Left cardiac atrium (tissue), 4 donors: ENCODE measurements around the gene IMPG1. TPM values are rescaled to one million over a fixed set of nuclear protein-coding genes. Genes with fewer than 3 reads are reported as not detected.
"Not testable (repeated sequence)": the region's sequence is repeated elsewhere in the genome, so short reads cannot be mapped to it uniquely, and the experiment has no call there.

Experiments used
- ATAC-seq, 2 donors: fragments of 200-7000 bp; cut with Tn5 transposase; one replicate each; pipeline ENCODE4 v1.9.1; 2020; ENCODE audit warnings: mild to moderate bottlenecking in 2 of 2, moderate library complexity in 2 of 2
- DNase-seq: peaks from one replicate; pipeline ENCODE4 v3.0.0-alpha.2; 2020
- intact Hi-C, 2 donors: fragments of 100-400 bp; cut with DNase I; formaldehyde crosslinking; loops; one replicate each; pipeline versions ENCODE4 v1.14.1 to v1.15.1; 2022 to 2023
- total RNA-seq, 2 donors: library from RNA; stranded (reverse); fragmentation: NEBNext Ultra II Directional; extraction: Animal tissue kit (Norgen Biotek cat#: 25700); gene quantifications; one replicate each; pipeline ENCODE4 v1.2.1, GENCODE V29; 2021
- donor health status: DM: no; HTN: yes; CAD: no.
- donor health status: DM: no; HTN: yes; CAD: no; lungs with severe emphysema.
- donor health status: DM: yes; HTN: yes; CAD: no.
- donor health status: Dilated cardiomyopathy.

The IMPG1 gene
- total RNA-seq, 2 donors from 2014 or later = not detected

- intact Hi-C loops = no loop called here
- ATAC-seq = no peak
Observed at GRCh38 chr6:75906871-75907270, 165.6 kb downstream of the IMPG1 start.

GRCh38 chr6:75905129-75905528 is 167.3 kb downstream of the IMPG1 start:
- intact Hi-C loops, DNase-seq, ATAC-seq: not testable (repeated sequence)

More at GRCh38 chr6:75906871-75907270, 165.6 kb downstream of the IMPG1 start:
- no peak for DNase-seq

- intact Hi-C loops, DNase-seq, ATAC-seq: not testable (repeated sequence)
Observed at GRCh38 chr6:75900216-75900615, 172.2 kb downstream of the IMPG1 start.

GRCh38 chr6:75896526-75896925 is 175.9 kb downstream of the IMPG1 start:
- ATAC-seq (no peak), DNase-seq (no peak)
- intact Hi-C loops = no loop called here

- ATAC-seq (no peak), DNase-seq (no peak)
- intact Hi-C loops = no loop called here
Observed at GRCh38 chr6:75893776-75894152, 178.7 kb downstream of the IMPG1 start.

GRCh38 chr6:75893058-75893775 is 179.2 kb downstream of the IMPG1 start:
- intact Hi-C loops = no loop called here
- ATAC-seq = peak in 1 of 2 donors; percentile 51
- no peak for DNase-seq

GRCh38 chr6:75892384-75892783 is 180.1 kb downstream of the IMPG1 start:
- no peak for DNase-seq
- no peak for ATAC-seq
- intact Hi-C loops = no loop called here

GRCh38 chr6:75884822-75885221 is 187.6 kb downstream of the IMPG1 start:
- ATAC-seq (no peak), DNase-seq (no peak)
- intact Hi-C loops = no loop called here

GRCh38 chr6:75882734-75883133 is 189.7 kb downstream of the IMPG1 start:
- intact Hi-C loops = no loop called here
- DNase-seq = no peak
- ATAC-seq = no peak

- no peak for ATAC-seq
- DNase-seq = no peak
- intact Hi-C loops = no loop called here
Observed at GRCh38 chr6:75880305-75880704, 192.2 kb downstream of the IMPG1 start.

GRCh38 chr6:75876152-75876551 is 196.3 kb downstream of the IMPG1 start:
- DNase-seq (no peak), ATAC-seq (no peak)
- intact Hi-C loops = no loop called here

GRCh38 chr6:75874224-75874623 is 198.2 kb downstream of the IMPG1 start:
- DNase-seq (no peak), ATAC-seq (peak; percentile 34 to 53)
- intact Hi-C loops = no loop called here
